HEK293T (cell line): ENCODE results near the gene ACOXL.

Experiments
- CTCF ChIA-PET: fragments of 350-600 bp; formaldehyde crosslinking; extraction: SDS; loops from one replicate; lab custom pipeline; 2021; ENCODE audit warnings: antibody characterized with exemption, inconsistent platforms; lab: Yijun Ruan, JAX
- POLR2A ChIA-PET: fragments of 350-600 bp; formaldehyde crosslinking; extraction: SDS; loops from one replicate; lab custom pipeline; 2020; ENCODE audit warnings: antibody characterized with exemption, inconsistent platforms; lab: Yijun Ruan, JAX
- DNase-seq: peaks from one replicate; pipeline ENCODE4 v3.0.0; 2012; ENCODE audit warnings: mixed read lengths; ENCODE audit errors: extremely low spot score
- ARNT ChIP-seq: fragments of 450-650 bp; IDR thresholded peaks from 2 replicates; pipeline ENCODE4 v1.6.1; 2017; ENCODE audit warnings: mild to moderate bottlenecking
- BHLHE40 ChIP-seq: fragments of 450-650 bp; IDR thresholded peaks from 2 replicates; pipeline ENCODE4 v1.6.1; 2016; ENCODE audit warnings: mild to moderate bottlenecking, moderate library complexity, borderline replicate concordance
- CTBP1 ChIP-seq: fragments of 450-650 bp; IDR thresholded peaks from 2 replicates; pipeline ENCODE4 v1.6.1; 2016; ENCODE audit warnings: borderline replicate concordance
- ELF4 ChIP-seq: fragments of 450-650 bp; IDR thresholded peaks from 2 replicates; pipeline ENCODE4 v1.6.1; 2017; ENCODE audit warnings: antibody characterized with exemption
- FOXA1 ChIP-seq: fragments of 450-650 bp; IDR thresholded peaks from 2 replicates; pipeline ENCODE4 v1.6.1; 2016; ENCODE audit warnings: mild to moderate bottlenecking
- FOXK2 ChIP-seq: fragments of 450-650 bp; IDR thresholded peaks from 2 replicates; pipeline ENCODE4 v1.6.1; 2016; ENCODE audit warnings: mild to moderate bottlenecking
- FOXM1 ChIP-seq: fragments of 450-650 bp; IDR thresholded peaks from 2 replicates; pipeline ENCODE4 v1.6.1; 2017; ENCODE audit warnings: mild to moderate bottlenecking, borderline replicate concordance
- HDGF ChIP-seq: fragments of 450-650 bp; IDR thresholded peaks from 2 replicates; pipeline ENCODE4 v1.6.1; 2017; ENCODE audit warnings: antibody characterized with exemption, borderline replicate concordance
- L3MBTL2 ChIP-seq: fragments of 450-650 bp; conservative IDR thresholded peaks from 2 replicates; pipeline ENCODE4 v1.6.1; 2016; ENCODE audit warnings: mild to moderate bottlenecking
- LEF1 ChIP-seq: fragments of 450-650 bp; IDR thresholded peaks from 2 replicates; pipeline ENCODE4 v1.6.1; 2017; ENCODE audit warnings: mild to moderate bottlenecking, borderline replicate concordance
- NFRKB ChIP-seq: fragments of 450-650 bp; IDR thresholded peaks from 2 replicates; pipeline ENCODE4 v1.6.1; 2016; ENCODE audit warnings: mild to moderate bottlenecking, moderate library complexity
- SP1 ChIP-seq: fragments of 450-650 bp; IDR thresholded peaks from 2 replicates; pipeline ENCODE4 v1.6.1; 2017
- SUZ12 ChIP-seq: fragments of 450-650 bp; IDR thresholded peaks from 2 replicates; pipeline ENCODE4 v1.6.1; 2016; ENCODE audit warnings: mild to moderate bottlenecking
- TARDBP ChIP-seq: fragments of 450-650 bp; IDR thresholded peaks from 2 replicates; pipeline ENCODE4 v1.6.1; 2016
- ZNF384 ChIP-seq: fragments of 450-650 bp; IDR thresholded peaks from 2 replicates; pipeline ENCODE4 v1.6.1; 2016
- TF ChIP-seq, protein P1 (sequence below): fragments of 450-650 bp; IDR thresholded peaks from 2 replicates; pipeline ENCODE4 v1.6.1; 2016

Gene ACOXL

DNA sequence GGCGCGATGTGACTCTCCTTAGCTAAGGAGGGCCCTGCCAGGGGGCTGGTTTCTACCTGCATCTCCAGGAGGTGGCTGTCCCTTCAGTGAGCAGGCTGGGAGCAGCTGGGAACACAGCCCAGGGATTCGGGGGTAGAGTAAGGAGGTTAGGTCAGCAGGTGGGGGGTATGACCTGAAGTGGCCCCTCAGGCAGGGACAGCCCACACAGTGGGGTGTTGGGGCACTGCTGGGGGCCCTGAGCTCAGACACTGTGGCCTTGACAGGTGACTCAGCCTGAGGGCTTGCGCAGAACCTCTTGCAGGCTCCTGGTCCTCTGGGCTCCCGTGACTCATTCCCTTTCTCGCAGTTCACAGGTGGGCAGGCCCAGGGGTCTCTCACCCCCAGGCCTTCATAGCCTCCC is 202.6 kb downstream of the ACOXL start:
- CTCF ChIA-PET: no interaction called here

DNA sequence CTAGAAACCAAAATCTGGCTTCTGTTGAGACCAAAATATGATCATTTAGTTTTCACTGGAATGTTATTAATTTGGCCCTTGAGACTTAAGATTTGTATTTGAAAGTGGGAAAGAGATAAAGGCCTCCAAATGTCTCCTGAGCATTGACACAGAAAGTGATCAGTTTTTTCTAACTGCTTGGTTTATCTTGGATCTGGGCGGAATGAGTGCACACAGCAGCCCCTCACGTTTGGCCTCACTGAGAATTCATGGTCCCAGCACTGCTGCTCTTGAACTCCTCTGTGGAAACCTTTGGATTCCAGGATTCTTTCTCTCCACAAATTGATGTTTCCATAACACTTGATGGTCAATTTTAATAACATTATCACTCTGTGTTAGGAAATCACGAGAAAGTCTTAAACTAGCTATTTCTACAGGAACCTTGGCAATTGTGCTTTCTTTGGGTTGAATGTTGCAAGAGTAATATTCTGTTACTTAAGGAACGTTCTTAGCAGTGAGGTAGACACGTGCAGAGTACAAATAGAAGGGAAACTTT is 208.1 kb downstream of the ACOXL start:
- DNase-seq: no peak
- TF ChIP-seq LEF1: no peak
- TF ChIP-seq, protein P1, sequence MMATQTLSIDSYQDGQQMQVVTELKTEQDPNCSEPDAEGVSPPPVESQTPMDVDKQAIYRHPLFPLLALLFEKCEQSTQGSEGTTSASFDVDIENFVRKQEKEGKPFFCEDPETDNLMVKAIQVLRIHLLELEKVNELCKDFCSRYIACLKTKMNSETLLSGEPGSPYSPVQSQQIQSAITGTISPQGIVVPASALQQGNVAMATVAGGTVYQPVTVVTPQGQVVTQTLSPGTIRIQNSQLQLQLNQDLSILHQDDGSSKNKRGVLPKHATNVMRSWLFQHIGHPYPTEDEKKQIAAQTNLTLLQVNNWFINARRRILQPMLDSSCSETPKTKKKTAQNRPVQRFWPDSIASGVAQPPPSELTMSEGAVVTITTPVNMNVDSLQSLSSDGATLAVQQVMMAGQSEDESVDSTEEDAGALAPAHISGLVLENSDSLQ: no peak
- TF ChIP-seq ZNF384: no peak
- TF ChIP-seq L3MBTL2: no peak
- no peak for TF ChIP-seq ELF4
- no peak for TF ChIP-seq FOXA1
- no peak for TF ChIP-seq FOXM1
- no peak for TF ChIP-seq NFRKB
- no peak for TF ChIP-seq SUZ12
- TF ChIP-seq BHLHE40: no peak
- TF ChIP-seq FOXK2: no peak
- TF ChIP-seq SP1: no peak
- no peak for TF ChIP-seq CTBP1
- no peak for TF ChIP-seq ARNT
- no peak for TF ChIP-seq HDGF
- no peak for TF ChIP-seq TARDBP
- CTCF ChIA-PET: interaction anchor here (1.2 kb wide), 1 partner anchor 185 kb away, joined by 3 read pairs; no protein-coding TSS in a partner anchor
- POLR2A ChIA-PET: no interaction called here

More for the DNA sequence above, 202.6 kb downstream of the ACOXL start:
- TF ChIP-seq SUZ12 (no peak), FOXK2 (no peak), FOXM1 (no peak), L3MBTL2 (no peak), FOXA1 (no peak), NFRKB (no peak), CTBP1 (no peak), ZNF384 (no peak)
- TF ChIP-seq, protein P1: no peak
- DNase-seq: no peak
- POLR2A ChIA-PET: no interaction called here

DNA sequence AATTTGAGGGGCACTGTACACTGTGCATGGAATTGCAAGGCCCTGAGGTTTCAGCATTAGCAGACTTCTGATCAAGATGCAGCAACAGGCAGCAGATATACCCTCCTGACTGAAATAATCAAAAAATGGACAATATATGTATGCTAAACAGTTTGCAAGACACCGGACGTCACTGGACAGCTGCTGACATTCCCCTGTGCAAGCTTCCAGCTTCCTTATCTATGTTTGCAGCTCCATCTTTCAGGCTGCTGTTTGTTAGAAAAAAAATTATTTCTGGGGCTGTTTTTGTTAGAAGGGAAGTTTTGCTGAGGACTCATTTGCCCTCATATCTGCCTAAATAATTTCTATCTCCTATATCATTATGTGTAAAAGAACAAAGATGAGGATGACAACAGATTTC is 208.9 kb downstream of the ACOXL start:
- DNase-seq: no peak
- TF ChIP-seq TARDBP: no peak
- no peak for TF ChIP-seq SP1
- TF ChIP-seq, protein P1: no peak
- TF ChIP-seq LEF1: no peak
- no peak for TF ChIP-seq ARNT
- TF ChIP-seq L3MBTL2: no peak
- TF ChIP-seq FOXK2: no peak
- no peak for TF ChIP-seq HDGF
- ChIA-PET CTCF (no interaction called here), POLR2A (no interaction called here)

DNA sequence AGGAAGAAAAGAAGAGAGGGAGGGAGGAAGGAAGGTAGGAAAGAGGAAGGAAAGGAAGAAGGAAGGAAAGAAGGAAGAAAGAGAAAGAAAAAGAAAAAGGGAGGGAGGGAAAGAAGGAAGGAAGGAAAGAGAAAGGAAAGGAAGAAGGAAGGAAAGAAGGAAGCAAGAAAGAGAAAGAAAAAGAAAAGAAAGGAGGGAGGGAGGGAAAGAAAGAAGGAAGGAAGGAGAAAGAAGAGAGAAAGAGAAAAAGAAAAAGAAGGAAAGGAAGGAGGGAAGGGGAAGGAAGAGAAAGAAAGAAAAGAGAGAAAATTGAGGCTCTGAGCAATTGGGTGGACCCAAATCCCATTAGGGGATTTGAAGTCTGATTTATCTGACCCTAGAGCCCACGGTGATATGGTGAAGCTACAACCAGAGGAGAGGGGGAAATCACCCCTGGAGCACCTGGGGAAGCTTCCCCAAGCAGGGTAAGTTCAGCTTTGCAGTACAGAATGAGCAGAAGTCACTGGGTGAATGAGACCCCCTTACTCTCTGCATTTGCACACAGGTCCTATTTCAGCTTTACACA is 210.8 kb downstream of the ACOXL start:
- POLR2A ChIA-PET: no interaction called here
- no peak for DNase-seq
- CTCF ChIA-PET: no interaction called here
- TF ChIP-seq CTBP1 (no peak), LEF1 (no peak), ZNF384 (no peak), BHLHE40 (no peak), HDGF (no peak), FOXM1 (no peak), NFRKB (no peak), ARNT (no peak), FOXA1 (no peak), SUZ12 (no peak), FOXK2 (no peak), L3MBTL2 (no peak), SP1 (no peak), TARDBP (no peak), ELF4 (no peak)
- TF ChIP-seq, protein P1: no peak

DNA sequence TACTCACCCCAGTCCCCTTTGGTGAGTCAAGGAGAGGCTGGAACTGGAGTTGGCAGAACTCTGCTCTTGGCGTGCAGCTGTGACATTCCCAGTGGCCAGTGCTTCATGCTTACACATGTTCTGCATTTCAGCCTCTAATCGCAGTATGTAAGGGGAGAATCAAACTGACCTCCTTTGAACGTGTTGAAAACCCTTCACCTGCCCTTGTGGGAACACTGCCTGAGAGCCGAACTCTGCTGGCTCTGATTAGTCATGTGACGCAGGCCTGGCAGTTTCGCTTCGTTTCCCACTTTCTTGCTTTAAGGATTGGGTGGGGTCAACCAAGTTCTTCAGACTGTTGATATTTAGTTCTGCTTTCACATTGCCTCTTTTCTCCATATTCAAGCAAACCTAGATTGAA is 214.5 kb downstream of the ACOXL start:
- DNase-seq: no peak
- TF ChIP-seq, protein P1: no peak
- TF ChIP-seq FOXA1 (no peak), NFRKB (no peak), SUZ12 (no peak), TARDBP (no peak), BHLHE40 (no peak)
- POLR2A ChIA-PET: no interaction called here
- CTCF ChIA-PET: no interaction called here
